IMR-90 (cell line): ENCODE measurements around the gene PCBP3. TPM values are rescaled to one million over a fixed set of nuclear protein-coding genes. Genes with fewer than 3 reads are reported as not detected.

Source experiments
- CTCF ChIP-seq: conservative IDR thresholded peaks from 2 replicates; pipeline ENCODE4 v1.5.1; 2012; ENCODE audit warnings: mild to moderate bottlenecking, low read depth, low read length, improper control_type of control experiment
- polyA plus RNA-seq, 3 experiments: library from polyadenylated mRNA; depleted of rRNA; stranded (reverse); fragments of >200 nt; gene quantifications; 2 replicates each; pipeline ENCODE4 v1.2.3, GENCODE V29; 2012; ENCODE audit warnings: low replicate concordance in 1 of 3
- total RNA-seq: library from RNA; depleted of rRNA; stranded (reverse); fragments of >200 nt; gene quantifications from 2 replicates; pipeline ENCODE4 v1.2.3, GENCODE V29; 2012

The PCBP3 gene
- total and polyA plus RNA-seq, 2 of the 4 experiments (the other 2 are of a cell fraction): 2.9 to 3.9 TPM

- no peak for TF ChIP-seq CTCF
Observed at GRCh38 chr21:45972716-45973474, 329.4 kb downstream of the PCBP3 start (continued).
